NCI-H1417 (cell line): ENCODE data around the gene AMACR.
"Not testable (repeated sequence)": the region's sequence is repeated elsewhere in the genome, so short reads cannot be mapped to it uniquely, and the experiment has no call there.

ENCODE experiments used
- DNase-seq, 3 experiments: peaks; one replicate each; lab custom pipeline; 2025; lab: John Stamatoyannopoulos, UW

The AMACR gene

GRCh38 chr5:33968211-33969005 lies 39.4 kb downstream of the AMACR start:
- DNase-seq = peak in 1 of 3 experiments; percentile 47

- DNase-seq = no peak
Observed at GRCh38 chr5:33966805-33967204, 41.0 kb downstream of the AMACR start.

- no peak for DNase-seq
Observed at GRCh38 chr5:33964132-33964700, 43.6 kb downstream of the AMACR start.

DNA sequence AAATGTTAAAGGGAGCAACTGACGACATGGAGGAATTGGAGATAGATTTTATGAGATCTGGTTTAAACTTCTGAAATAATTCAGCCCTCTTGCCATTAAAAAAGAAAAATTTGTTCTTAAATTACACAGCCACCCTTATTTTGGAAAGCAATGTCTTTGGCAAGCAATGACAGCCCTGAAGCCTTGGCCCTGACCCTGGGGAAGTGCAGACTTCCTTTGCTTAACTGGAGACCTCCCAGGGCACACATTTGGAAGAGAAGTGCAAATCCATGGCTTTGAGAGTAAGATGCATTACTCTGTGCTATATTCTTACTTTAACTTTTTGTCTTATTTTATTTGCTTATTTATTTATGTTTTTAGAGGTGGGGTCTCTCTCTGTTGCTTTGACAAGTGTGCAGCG lies 49.7 kb downstream of the AMACR start:
- no peak for DNase-seq

GRCh38 chr5:33957577-33958150 lies 50.2 kb downstream of the AMACR start:
- no peak for DNase-seq

DNA sequence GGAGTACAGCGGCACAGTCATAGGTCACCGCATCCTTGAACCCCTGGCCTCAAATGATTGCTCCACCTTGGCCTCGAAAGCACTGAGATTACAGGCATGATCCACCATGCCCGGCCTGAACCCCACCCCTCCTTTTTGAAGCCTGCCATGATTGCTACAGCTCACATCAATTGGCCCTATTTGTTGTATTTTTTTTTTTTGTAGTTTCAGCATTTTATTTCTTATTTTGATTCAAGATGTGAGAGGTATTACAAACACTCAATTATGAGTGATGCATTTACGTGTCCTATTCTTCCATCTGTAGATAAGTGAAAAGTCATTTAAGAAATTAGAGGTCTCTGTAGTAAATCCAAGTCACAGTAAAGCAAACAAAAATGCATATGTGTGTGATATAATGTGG lies 55.7 kb downstream of the AMACR start:
- DNase-seq = not testable (repeated sequence)

DNA sequence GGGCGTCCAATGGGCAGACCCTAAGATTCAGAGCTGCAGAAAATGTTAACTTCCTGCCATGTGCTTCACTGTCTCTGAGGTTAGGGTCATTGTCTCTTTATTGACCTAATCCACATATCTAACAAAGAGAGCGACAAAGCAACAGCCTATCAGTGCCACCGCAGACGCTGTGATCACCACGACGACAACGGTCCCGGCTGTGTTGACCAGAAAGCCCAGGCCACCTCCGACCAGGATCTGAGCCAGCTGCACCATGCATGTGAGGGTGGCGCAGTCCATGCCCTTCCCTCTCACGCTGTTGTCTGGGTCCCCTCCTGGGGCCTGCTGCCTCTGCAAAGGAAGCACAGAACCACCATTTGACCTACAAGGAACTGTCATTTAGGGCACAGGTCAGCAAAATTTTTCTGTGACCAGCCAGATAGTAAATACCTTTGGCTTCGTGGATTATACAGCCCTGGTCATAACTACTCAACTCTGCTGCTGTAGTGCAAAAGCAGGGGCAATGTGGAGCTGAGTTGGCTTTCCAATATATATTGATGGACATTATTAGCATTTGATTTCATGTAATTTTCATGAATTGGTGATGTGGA lies 63.2 kb downstream of the AMACR start:
- DNase-seq = peak in 1 of 3 experiments; percentile 12

- peak in 1 of 3 experiments; percentile 87 for DNase-seq
Observed at GRCh38 chr5:33941090-33941489, 66.8 kb downstream of the AMACR start.

GRCh38 chr5:33939556-33940262 lies 68.1 kb downstream of the AMACR start:
- peak in 1 of 3 experiments; percentile 24 for DNase-seq

- peak in 1 of 3 experiments; percentile 9 for DNase-seq
Observed at GRCh38 chr5:33938881-33939280, 69.0 kb downstream of the AMACR start.

DNA sequence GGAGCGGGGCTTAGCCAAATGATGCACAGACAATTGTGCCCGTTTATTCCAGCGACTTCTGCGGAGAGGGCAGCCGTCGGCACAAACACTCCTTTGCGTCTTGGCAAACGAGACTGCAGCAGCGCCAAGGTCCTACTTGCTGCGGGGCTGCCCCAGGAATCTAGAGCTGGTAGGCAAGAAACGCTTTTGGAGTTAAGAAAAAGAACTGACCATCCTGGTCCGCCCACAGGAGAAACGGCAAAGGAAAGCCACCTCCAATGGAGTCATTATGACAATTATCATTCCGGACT lies 69.4 kb downstream of the AMACR start:
- no peak for DNase-seq

GRCh38 chr5:33937707-33938506 lies 69.9 kb downstream of the AMACR start:
- DNase-seq = no peak

GRCh38 chr5:33937017-33937706 lies 70.7 kb downstream of the AMACR start:
- peak in 1 of 3 experiments; percentile 31 for DNase-seq

- DNase-seq = peak in 1 of 3 experiments; percentile 68
Observed at GRCh38 chr5:33936381-33937016, 71.4 kb downstream of the AMACR start, which contains the start of gene RXFP3. RXFP3 (plus strand) TSS chr5:33936386; CDS start chr5:33936741, 355 bp downstream.
